Cardiac muscle cell (in vitro differentiated cells and primary cell): Measurements from ENCODE around the gene ACP2. TPM values are rescaled to one million over a fixed set of nuclear protein-coding genes. Genes with fewer than 3 reads are reported as not detected.
"Not testable (repeated sequence)": the region's sequence is repeated elsewhere in the genome, so short reads cannot be mapped to it uniquely, and the experiment has no call there.

ENCODE experiments used
- DNase-seq, 2 donors: peaks; one replicate each; pipeline versions ENCODE4 v3.0.0 to v3.0.0-alpha.2; 2010 to 2017; ENCODE audit warnings: low read depth in 1 of 2, low spot score in 1 of 2
- H3K27ac ChIP-seq: fragments of 200-600 bp; sonication (generic); 2 replicates; pipeline ENCODE4 v1.5.1; 2016
- H3K27me3 ChIP-seq: fragments of 200-600 bp; sonication (generic); 2 replicates; pipeline ENCODE4 v1.6.0; 2016; ENCODE audit warnings: control low read depth
- H3K36me3 ChIP-seq: fragments of 200-600 bp; sonication (generic); 2 replicates; pipeline ENCODE4 v1.5.1; 2016; ENCODE audit warnings: control low read depth
- H3K4me1 ChIP-seq: fragments of 200-600 bp; sonication (generic); 2 replicates; pipeline ENCODE4 v1.8.1; 2017; ENCODE audit warnings: low read depth, mild to moderate bottlenecking, mixed run types
- H3K4me3 ChIP-seq: fragments of 200-600 bp; sonication (generic); 2 replicates; pipeline ENCODE4 v1.5.1; 2016; ENCODE audit warnings: mild to moderate bottlenecking
- H3K9me3 ChIP-seq: fragments of 200-600 bp; sonication (generic); 2 replicates; pipeline ENCODE4 v1.5.1; 2017; ENCODE audit warnings: low read depth, mild to moderate bottlenecking, control low read depth
- polyA plus RNA-seq: library from polyadenylated mRNA; unstranded; fragments of >200 nt; fragmentation: Nextera tagmentation; extraction: Ambion mirVana; gene quantifications from 2 replicates; pipeline ENCODE4 v1.2.1, GENCODE V29; 2016
- total RNA-seq: library from RNA; depleted of rRNA; stranded (reverse); fragments of >200 nt; gene quantifications from 2 replicates; pipeline ENCODE4 v1.2.3, GENCODE V29; 2016
- TF ChIP-seq, protein P1 (sequence below): IDR thresholded peaks from 2 replicates; pipeline ENCODE4 v1.5.1; 2012; ENCODE audit warnings: low read depth, mild to moderate bottlenecking, low read length

Gene ACP2
- total and polyA plus RNA-seq, 2 experiments from 2014 or later: 67.5 to 87.7 TPM

DNA sequence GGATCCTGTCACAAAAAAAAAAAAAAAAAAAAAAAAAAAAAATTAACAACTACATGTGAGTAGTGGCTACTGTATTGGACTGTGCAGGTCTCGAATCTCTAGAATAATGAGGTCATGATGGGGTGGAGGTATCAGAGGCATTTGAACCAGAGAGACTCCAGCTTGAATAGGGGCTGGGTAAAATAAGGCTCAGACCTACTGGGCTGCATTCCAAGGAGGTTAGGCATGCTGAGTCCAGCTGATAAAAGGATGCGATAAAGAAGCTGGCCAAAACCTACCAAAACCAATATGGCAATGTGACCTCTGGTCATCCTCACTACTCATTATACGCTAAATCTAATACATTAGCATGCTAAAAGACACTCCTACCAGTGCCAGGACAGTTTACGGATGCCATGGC lies 56.5 kb downstream of the ACP2 start:
- H3K9me3 ChIP-seq: no peaks in the 10 kb centered on the region
- TF ChIP-seq, protein P1, sequence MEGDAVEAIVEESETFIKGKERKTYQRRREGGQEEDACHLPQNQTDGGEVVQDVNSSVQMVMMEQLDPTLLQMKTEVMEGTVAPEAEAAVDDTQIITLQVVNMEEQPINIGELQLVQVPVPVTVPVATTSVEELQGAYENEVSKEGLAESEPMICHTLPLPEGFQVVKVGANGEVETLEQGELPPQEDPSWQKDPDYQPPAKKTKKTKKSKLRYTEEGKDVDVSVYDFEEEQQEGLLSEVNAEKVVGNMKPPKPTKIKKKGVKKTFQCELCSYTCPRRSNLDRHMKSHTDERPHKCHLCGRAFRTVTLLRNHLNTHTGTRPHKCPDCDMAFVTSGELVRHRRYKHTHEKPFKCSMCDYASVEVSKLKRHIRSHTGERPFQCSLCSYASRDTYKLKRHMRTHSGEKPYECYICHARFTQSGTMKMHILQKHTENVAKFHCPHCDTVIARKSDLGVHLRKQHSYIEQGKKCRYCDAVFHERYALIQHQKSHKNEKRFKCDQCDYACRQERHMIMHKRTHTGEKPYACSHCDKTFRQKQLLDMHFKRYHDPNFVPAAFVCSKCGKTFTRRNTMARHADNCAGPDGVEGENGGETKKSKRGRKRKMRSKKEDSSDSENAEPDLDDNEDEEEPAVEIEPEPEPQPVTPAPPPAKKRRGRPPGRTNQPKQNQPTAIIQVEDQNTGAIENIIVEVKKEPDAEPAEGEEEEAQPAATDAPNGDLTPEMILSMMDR: no peak
- no peak overlapping the region for H3K27ac ChIP-seq
- H3K27me3 ChIP-seq: no peaks in the 10 kb centered on the region
- H3K36me3 ChIP-seq: no peaks in the 10 kb centered on the region
- H3K4me3 ChIP-seq: no peak overlapping the region
- peaks cover 18% of the 10 kb centered on the region for H3K4me1 ChIP-seq
- no peak for DNase-seq

DNA sequence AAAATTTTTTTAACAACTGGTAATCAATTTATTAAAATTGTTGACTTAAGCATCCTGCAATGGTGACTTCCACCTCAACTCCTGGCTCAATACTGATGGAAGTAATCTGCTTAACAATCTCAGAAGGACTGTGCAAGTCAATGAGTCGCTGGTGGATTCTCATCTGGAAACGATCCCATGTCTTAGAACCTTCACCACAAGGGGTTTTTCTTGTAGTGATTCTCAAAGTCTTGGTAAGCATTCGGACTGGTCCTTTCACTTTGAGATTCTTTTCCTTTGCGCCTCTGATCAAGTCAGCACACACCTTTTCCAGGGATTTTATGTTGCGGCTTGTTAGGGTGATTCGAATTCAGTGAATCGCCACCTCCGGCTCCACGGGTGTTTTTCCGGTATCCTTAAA lies 57.5 kb downstream of the ACP2 start:
- H3K27ac ChIP-seq, H3K9me3 ChIP-seq, H3K27me3 ChIP-seq, H3K4me3 ChIP-seq, H3K36me3 ChIP-seq, DNase-seq: not testable (repeated sequence)
- H3K4me1 ChIP-seq: peaks cover 18% of the 10 kb centered on the region

Other genes starting within 250 kb of the ACP2 start
- gene ARFGAP2, start 71.9 kb downstream of the ACP2 start, total RNA-seq: 136 and 143 TPM in 2 replicates
- gene ARFGAP2, start 71.9 kb downstream of the ACP2 start, polyA plus RNA-seq: 107 and 126 TPM in 2 replicates
- 62.6 and 113 TPM in 2 replicates for gene PACSIN3, start 62.4 kb downstream of the ACP2 start, total RNA-seq
- 79.8 and 116 TPM in 2 replicates for gene PACSIN3, start 62.4 kb downstream of the ACP2 start, polyA plus RNA-seq
- gene DDB2, start 33.8 kb downstream of the ACP2 start, total RNA-seq: 45.1 and 79.4 TPM in 2 replicates
- 40.5 and 65.2 TPM in 2 replicates for gene DDB2, start 33.8 kb downstream of the ACP2 start, polyA plus RNA-seq
- gene NR1H3, start 9.2 kb upstream of the ACP2 start, total RNA-seq: 21.4 and 31.6 TPM in 2 replicates
- gene NR1H3, start 9.2 kb upstream of the ACP2 start, polyA plus RNA-seq: 16.2 and 30.6 TPM in 2 replicates
- gene MADD, start 21.3 kb upstream of the ACP2 start, total RNA-seq: 62.5 and 103 TPM in 2 replicates
- 58.8 and 70.2 TPM in 2 replicates for gene MADD, start 21.3 kb upstream of the ACP2 start, polyA plus RNA-seq
- gene MYBPC3, start 103.9 kb upstream of the ACP2 start, total RNA-seq: 489 and 605 TPM in 2 replicates
- gene MYBPC3, start 103.9 kb upstream of the ACP2 start, polyA plus RNA-seq: 476 and 751 TPM in 2 replicates
- gene SPI1, start 129.7 kb upstream of the ACP2 start, total RNA-seq: not detected in 2 replicates
- gene SPI1, start 129.7 kb upstream of the ACP2 start, polyA plus RNA-seq: 0.56 and 1.3 TPM in 2 replicates
- 71.7 and 79.4 TPM in 2 replicates for gene SLC39A13, start 159.8 kb upstream of the ACP2 start, total RNA-seq
- gene SLC39A13, start 159.8 kb upstream of the ACP2 start, polyA plus RNA-seq: 80.8 and 86.6 TPM in 2 replicates
- gene PSMC3, start 177.6 kb upstream of the ACP2 start, total RNA-seq: 107 and 161 TPM in 2 replicates
- 161 and 236 TPM in 2 replicates for gene PSMC3, start 177.6 kb upstream of the ACP2 start, polyA plus RNA-seq
- gene RAPSN, start 200.3 kb upstream of the ACP2 start, total RNA-seq: not detected in 2 replicates
- not detected in 2 replicates for gene RAPSN, start 200.3 kb upstream of the ACP2 start, polyA plus RNA-seq